Measurements from ENCODE around the gene CPZ.
"Not testable (repeated sequence)": the region's sequence is repeated elsewhere in the genome, so short reads cannot be mapped to it uniquely, and the experiment has no call there.

CPZ gene

DNA sequence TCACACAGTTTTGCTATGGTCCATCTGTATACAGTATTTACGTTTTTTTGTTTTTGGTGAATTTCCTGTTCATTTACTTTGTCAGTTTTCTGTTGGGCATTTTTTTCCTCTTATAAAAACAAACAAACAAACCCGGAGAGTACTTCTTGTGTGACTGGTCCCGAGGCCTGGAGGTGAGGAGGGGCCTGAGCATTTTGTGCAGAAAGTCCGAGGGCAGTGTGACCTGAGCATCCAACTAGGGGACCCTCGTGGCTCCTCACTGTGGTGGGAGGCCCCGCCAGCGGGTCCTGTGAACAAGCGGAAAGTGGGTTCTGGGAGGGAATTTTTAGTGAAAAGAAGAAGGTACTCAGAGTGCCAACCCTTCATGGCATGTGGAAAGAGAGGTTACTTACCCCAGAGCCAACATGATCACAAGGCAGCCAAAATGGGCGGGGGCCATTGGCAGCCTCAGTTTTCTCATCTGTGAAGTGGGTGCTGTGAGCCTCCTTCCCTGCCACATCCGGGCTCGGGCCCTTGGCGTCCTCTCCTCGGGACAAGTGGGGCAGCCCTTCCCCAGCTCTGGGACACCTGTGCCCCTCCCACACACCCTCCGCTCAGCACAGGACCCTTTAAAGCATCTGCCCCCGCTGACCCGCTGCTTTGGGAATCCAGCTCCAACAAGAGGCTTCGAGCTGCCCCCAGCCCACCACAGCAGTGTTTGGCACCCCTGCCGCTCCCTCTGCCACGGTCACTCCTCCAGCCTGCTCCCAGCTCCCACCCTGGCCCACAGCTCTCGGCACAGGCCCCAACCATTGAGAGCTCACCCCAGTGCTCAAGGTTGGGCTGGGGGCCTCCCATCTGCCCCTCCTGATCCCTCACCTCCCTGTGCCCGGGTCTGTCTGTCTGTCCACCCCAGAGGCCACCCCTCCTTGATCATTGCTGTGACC lies 35.2 kb upstream of the CPZ start:
- DNase-seq, result no peak

DNA sequence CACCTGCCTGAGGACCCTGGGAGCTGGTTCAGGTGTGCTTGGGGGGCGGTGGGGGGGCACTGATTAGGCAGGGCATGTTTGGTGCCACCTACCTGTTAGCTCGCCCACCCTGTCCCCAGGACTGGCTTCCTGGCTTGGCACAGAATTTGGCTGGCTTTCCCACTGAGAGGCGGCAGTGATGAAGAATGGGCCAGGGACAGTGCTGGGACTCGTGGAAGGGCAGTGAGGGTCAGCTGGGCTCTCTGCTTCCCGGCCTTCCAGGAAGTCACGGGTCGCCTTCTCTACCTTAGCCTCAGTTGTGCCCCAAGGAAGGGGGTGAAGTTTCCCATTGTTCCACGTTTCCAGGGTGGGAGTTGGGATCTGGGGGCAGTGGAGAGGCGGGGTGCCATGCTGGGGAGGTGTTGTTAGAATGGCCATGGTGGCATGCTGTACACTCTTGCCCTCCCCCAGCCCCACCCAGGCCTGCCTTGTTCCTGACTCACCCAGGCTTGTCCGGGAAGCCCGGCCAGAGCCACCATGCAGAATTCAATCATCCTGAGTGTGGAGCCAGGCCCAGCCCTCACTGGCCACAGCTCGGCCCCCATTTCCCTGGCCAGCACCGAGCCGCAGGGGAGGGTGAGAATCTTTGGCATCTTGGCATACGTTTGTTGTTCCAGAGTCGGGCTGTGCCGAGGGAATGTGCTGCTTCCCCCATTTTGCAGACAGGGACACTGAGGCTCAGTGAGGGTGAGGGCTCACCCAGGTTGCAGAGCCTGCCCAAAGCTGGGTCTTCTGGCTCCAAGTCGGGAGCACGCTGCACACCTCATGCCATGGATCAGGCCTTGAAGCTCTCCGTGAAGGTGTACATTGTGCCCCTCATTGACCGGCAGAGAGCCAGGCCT lies 34.2 kb upstream of the CPZ start:
- no peak for DNase-seq

DNA sequence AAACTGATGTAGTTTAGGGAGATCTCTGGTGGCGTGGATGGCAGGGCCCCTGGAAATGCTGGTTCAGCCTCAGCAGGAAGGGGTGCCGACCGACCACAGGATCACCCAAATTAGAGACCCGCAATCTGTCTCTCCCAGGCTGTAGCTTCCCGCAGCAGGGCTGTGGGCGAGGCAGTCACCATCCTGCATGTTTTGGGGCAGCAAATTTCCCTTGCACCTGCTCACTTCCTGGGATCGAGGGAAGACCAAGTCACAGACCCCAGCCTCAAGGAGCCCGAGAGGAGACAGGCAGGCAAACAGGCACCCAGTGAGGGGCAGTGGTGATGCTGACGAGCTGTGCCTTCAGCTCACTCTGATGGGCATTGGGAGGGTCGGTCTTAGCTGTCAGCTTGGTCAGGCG lies 33.6 kb upstream of the CPZ start:
- DNase-seq, result no peak

DNA sequence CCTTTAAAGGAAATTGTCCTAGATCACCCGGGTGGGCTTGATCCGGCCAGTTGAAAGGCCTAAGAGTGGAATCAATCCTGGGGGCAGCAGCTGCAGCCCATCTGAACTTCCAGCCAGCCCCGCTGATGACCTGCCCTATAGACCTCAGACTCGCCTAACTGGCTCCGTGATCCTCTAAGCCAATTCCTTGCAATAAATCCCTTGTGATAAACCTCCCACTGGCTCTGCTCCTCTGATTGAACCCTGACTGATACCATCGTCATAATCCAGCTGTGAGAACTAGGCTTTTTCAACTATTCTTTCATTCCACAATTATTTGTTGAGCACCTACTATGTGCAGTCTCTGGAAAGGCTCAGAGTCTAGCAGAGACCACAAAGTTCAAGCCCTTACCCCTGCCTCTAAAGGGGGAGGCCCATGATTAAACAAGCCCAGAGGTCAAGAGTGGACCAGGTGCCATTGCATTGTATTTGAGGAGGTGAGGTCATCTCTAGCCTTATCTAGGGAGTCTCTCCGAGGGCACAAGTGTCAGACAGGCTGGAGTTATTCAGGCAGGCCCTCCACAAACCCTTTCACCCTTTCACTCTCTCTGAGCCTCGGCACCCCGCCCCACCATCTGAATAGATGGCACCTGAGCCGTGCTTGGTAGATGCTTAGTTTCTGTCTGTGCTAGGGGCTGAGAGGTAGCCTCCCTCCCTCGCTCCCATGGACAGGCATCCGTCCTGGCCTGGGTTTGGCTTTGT lies 32.9 kb upstream of the CPZ start:
- no peak for DNase-seq

DNA sequence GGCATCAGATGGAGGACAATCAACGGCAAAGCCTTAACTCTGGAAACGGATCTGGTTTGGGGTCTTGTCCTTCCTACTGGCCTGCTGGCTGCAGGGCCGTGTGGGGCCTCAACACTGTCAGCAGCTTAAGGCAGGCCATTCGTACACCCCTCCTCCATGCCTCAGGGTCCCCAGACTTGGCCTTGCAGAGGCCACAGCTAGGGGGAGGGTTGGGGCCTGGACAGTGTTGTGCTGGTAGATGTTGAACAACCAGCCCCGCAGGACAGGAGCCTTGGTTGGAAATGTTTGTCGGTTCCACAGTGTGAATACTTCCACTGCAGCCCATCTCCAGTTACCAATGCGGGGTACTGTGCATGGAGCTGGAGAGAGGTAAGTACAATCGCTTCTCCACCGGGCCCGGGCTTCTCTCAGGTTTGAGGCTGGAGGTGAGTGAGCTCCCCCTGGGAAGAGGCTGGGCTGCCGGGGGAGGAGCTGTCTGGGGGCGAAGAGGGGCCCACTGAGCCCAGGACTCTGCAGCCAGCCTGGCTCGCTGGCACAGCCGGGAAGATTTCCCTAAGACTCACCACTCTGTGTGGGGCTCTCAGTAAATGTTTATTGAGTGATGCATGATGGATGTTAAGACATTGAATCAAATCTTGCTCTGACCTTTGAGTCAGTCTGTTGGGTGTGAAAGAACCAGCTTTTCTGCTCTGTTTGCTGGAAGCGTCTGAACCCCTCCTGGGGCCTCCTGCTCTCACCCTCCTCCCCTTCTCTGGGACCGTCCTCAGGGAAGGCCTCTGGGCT lies 32.1 kb upstream of the CPZ start:
- DNase-seq, result no peak

DNA sequence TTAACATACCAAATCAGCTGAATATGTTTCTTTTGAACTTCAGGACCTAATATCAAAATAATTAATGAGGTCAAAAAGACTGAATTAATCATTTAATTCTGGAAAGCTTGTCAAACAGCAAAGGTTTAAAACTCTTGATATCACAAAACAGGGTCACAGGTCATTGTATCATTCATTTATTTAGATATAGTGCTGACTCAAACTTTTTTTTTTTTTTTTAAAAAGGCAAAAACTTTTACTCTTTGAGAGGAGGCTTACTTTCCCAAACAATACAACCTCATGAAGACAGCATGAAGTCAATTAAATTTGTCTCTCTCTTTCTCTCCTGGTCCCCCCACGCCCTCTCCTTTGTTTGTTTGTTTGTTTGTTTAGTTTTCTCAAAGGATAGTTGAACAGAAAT lies 28.0 kb upstream of the CPZ start:
- DNase-seq, result no peak

DNA sequence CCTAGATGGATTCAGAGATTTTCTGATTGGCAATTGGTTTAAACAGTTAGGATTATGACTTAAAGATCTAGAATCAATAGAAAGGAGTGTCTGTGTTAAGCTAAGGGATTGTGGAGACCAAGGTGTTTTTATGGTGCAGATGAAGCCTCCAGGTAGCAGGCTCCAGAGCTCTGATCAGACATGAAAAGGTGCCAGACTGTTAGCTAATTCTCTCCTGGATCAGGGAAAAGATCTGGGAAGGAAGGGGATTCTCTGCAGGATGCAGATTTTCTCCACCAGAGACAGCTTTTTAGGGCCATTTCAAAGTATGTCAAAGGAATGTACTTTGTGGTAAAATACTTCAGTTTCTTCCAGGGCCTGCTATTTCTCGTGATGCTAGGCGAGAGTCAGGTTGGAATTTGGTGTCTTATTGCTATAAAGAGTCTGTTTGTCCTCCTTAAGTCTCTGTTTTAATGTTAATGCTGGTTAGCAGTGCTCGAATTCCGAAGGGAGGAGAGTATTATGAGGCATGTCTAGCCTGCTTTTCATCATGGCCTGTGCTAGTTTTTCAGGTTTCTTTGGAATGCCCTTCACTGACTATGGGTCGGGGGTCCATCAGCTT lies 24.4 kb upstream of the CPZ start:
- DNase-seq, result no peak

DNA sequence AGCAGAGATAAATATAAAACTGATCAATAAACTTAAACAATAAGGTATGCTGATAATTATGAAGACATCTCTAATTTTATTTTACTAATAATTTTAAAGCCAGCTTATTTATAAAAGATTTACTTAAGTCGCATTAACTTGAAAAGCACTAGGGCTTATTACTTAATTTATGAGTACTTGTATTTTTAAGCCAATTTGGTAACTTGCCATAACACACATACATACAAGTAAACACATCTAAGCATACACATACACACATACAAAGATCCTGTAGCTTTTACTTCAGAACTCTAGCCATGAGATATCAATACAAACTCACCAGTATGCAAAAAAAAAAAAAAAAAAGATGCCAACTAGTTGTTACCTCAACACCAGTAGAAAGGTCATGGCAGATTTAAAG lies 22.4 kb upstream of the CPZ start:
- no peak for DNase-seq

DNA sequence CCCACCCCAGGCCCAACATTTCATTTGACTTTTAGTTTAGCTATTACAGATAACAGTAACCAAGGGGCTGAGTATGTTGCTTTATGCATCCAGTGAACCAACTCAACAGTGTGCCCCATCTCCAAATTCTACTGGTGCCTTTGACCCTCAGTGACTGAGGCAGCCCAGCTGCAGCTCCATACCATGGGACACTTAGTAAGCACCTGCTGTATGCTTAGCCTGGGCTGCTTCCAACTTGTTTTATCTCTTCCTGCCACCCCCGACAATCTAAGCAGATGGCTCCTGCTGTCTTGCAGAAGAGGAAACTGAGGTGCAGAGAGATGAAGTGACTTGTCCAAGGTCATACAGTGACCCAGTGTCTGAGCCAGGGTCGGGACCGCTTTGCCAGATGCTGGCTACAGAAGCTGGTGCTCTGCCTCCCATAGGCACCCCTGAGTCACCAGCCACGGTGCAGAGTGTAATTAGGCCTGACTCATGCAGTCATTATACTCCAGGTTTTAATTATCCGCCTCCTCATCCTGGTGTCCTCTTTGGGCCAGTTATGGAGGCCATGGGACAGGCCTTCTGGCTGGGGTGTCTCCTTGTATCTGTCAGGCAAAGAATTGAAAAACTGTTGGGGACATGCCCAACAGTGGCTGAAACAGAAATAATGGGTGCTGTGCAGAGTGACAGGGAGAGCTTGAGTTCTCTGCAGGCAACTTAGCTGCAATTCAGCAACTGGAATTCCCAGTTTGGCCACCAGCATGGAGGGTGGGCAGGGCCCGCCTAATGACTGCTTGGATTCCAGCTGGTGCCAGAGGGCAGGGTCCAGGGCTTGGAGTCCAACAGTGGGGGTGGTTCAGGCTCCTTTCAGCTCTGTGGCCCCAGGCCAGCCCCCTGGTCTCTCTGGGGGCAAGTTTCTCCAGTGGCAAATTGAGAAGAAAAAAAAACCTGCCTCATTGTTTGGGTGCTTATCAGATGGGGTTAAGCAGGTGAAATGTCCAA lies 20.6 kb upstream of the CPZ start:
- no peak for DNase-seq

DNA sequence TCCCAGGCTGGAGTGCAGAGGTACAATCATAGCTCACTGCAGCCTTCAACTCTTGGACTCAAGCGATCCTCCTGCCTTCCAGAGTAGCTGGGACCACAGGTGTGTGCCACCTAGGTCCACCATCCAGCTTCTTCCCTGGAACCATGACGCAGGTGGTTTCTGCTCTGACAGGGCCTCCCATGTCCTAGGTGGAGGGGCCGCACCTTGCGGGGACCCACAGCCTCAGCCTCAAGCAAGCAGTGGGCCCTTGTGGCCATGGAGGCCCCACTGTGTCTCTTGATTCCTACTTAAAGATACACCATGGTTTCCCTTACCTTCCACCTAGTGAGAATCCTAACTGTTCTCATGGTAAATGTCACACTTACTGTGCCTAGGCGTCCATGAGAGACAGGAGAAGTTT lies 19.3 kb upstream of the CPZ start:
- DNase-seq, result no peak

DNA sequence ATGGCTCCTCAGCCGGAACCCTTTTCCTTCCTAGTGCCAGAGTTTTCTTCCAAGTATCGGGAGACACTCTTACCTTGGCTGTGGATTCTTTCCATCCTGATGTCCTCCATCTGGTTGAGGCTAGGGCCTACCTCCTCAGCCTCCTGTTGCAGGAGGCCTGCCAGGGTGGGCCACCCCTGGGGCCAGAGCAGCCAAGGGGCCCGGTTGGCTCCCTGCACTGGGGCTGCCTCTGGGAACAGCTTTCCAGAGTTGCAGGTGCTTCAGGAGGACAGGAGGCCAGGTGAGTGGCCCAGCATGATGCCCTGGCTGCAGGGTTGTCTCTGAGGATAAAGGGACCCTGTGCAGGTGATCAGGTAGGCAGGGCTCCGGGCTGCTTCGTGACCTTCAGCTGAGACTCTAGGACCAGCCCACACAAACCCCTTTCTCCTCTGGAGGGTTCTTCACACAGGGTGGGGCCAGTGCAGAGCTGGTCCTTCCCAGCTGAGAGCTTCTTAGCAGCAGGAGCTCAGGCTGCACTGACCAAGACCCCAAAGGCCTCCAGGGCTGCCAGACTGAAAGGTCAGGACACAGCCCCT lies 17.7 kb upstream of the CPZ start:
- no peak for DNase-seq

DNA sequence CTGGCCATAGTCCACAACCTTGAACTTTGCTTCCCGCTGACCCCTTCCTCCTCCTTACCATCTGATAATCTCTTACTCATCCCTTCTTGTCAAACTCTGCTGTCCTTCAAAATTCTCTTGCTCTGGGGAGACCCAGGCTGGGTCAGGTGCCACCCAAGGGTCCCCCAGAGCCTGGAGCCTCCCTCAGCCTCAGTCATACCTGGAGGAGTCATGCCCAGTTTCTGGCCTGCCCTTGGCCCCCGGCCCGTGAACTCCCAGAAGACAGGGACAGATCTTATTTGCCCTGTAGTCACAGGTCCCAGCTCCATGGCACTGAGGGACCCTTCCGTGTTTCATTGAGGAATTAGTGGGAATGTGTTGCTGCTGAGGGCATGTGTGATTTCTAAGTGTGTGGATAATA lies 17.1 kb upstream of the CPZ start:
- DNase-seq, result no peak

DNA sequence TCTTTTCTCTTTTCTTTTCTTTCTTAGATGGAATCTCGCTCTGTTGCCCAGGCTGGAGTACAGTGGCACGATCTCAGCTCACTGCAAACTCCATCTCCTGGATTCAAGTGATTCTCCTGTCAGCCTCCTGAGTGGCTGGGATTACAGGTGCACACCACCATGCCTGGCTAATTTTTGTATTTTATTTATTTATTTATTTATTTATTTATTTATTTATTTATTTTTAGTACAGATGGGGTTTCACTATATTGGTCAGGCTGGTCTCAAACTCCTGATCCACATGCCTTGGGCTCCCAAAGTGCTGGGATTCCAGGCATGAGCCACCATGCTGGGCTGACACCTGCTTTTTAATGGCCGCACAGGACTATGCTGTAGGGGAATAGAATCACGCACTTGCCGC lies 16.0 kb upstream of the CPZ start:
- DNase-seq, result not testable (repeated sequence)

DNA sequence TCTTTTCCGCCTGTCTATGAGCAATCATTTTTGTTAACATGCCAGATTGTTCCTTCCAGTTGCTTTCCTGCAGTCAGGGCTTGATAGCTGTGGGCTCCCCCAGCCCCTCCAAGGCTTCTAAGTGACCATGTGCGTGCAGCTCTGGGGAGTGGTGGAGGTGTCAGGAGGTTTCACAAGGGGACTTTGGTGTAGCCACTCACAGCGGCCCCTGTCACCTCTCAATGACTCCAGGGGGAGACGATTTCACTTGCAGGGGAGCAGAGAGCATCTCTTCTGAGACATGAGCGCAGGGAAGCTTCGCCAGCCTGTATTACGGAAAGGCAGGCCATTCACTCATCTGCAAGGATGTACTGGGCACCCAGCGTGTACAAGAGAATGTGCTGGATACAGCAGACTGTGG lies 15.5 kb upstream of the CPZ start:
- DNase-seq, result no peak

DNA sequence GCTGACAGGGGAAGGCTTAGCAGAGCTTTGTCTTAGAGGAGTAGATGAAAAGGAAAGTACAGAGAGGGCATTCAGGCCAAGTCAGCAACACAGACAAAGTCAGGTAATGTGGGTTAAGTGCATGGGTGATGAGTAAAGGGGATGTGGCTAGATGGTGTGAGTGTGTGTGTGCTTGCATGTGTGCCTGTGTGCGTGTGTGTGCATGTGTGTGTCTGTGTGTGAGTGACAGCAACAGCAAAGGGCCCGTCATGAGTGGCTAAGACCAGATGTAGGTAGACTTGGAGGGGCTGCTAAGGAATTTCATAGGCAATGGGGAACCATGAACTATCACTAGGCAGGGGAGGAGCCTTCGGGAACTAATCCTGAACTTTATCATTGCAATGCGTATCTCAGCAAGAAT lies 14.6 kb upstream of the CPZ start:
- no peak for DNase-seq

DNA sequence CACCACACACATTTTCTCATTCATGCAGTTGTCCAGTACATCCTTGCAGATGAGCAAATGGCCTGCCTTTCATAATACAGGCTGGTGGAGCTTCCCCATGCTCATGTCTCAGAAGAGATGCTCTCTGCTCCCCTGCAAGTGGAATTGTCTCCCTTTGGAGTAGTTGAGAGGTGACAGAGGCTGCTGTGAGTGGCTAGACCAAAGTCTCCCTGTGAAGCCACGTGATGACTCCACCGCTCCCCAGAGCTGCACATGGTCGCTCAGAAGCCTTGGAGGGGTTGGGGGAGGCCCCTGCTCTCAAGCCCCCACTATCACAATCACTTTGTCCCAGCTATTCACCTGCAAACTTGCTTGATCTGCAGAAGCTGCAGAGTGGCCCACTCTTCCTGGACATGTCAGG lies 13.8 kb upstream of the CPZ start:
- DNase-seq, result no peak

DNA sequence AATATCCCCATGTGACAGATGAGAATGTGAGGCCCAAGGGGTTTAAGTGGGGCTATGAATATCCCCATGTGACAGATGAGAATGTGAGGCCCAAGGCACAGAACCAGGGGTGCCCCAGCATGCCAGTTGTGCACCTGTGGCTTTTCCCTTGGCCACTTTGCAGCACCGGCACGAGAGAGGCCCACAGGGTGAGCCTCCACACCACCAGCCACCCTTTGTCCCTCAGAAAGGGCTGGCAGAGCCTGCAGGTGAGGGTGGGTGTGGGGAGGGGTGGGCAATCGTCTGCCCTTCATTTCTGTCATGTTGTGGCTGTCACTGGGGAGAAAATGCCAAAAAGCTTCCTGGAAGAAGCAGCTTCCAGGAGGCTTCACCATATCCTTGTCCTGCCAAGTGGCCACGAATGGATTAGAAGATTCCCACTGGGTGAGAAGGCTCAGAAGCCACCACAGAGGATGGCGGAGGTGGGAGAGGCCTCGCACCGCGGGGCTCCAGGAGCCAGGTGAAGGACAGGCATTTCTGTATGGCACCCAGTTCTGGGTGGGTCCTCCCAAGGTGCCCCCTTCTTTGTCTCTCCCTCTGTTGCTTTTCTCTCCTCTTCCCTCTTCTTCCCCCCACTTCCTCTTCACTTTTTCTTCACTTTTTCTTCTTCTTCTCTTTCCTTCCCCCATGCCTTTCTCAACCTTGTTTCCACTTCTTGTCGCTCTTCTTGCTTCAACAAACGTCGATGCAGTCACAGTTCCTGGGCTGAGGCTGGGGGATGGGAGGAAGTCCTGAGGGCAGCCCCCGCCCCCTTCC lies 12.8 kb upstream of the CPZ start:
- no peak for DNase-seq

DNA sequence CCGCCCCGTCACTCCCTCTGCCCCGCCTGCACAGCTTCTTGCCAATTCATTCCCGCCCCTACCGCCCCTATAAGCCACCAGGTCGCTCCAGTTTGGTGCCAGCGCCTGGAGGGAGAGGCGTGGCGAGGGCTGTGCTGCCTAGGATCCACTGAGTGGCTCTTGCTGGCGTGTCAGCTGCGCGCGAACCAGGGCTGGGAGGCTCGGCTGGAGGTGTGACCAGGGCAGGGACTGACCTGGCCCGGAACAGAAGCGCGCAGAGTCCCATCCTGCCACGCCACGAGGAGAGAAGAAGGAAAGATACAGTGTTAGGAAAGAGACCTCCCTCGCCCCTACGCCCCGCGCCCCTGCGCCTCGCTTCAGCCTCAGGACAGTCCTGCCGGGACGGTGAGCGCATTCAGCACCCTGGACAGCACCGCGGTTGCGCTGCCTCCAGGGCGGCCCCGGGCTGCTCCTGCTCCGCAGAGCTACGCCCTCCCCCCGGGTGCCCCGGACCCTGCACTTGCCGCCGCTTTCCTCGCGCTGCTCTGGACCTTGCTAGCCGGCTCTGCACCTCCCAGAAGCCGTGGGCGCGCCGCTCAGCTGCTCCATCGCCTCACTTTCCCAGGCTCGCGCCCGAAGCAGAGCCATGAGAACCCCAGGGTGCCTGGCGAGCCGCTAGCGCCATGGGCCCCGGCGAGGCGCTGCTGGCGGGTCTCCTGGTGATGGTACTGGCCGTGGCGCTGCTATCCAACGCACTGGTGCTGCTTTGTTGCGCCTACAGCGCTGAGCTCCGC lies 12.1 kb upstream of the CPZ start, which contains the start of gene GPR78:
TSS of gene GPR78 (plus strand) at position 72 of the 773 bp plus-strand sequence. CDS start at position 663, 591 bp downstream.
- DNase-seq, result no peak
